ENCODE measurements around the gene VSTM5. TPM values are rescaled to one million over a fixed set of nuclear protein-coding genes. Genes with fewer than 3 reads are reported as not detected.
"Not testable (repeated sequence)": the region's sequence is repeated elsewhere in the genome, so short reads cannot be mapped to it uniquely, and the experiment has no call there.

The VSTM5 gene
- total RNA-seq, 1 donor from 2014 or later, result not detected

GRCh38 chr11:93871526-93871925, 21.1 kb upstream of the VSTM5 start:
- DNase-seq (ENCODE audit: low spot score in 2 of 2, unreplicated experiment in 2 of 2), result no peak
- no peaks in the 10 kb centered on the region for H3K4me1 Mint-ChIP-seq
- no peaks in the 10 kb centered on the region for H3K36me3 Mint-ChIP-seq
- no peak overlapping the region for H3K4me3 Mint-ChIP-seq
- H3K27ac Mint-ChIP-seq, result no peak overlapping the region
- peaks cover 1% of the 10 kb centered on the region for H3K27me3 Mint-ChIP-seq (ENCODE audit: low read depth)
- H3K9me3 Mint-ChIP-seq, result peaks cover 14% of the 10 kb centered on the region
- no peak for TF ChIP-seq CTCF (IDR thresholded peaks at IDR 0.05; ENCODE audit: unreplicated experiment)

GRCh38 chr11:93870616-93871015, 20.2 kb upstream of the VSTM5 start:
- Mint-ChIP-seq H3K36me3 (no peaks in the 10 kb centered on the region), H3K9me3 (peaks cover 14% of the 10 kb centered on the region), H3K27me3 (ENCODE audit: low read depth) (peaks cover 1% of the 10 kb centered on the region), H3K27ac (no peak overlapping the region), H3K4me1 (no peaks in the 10 kb centered on the region), H3K4me3 (no peak overlapping the region)
- DNase-seq (ENCODE audit: low spot score in 2 of 2, unreplicated experiment in 2 of 2), result no peak
- no peak for TF ChIP-seq CTCF (IDR thresholded peaks at IDR 0.05; ENCODE audit: unreplicated experiment)

GRCh38 chr11:93869830-93870229, 19.4 kb upstream of the VSTM5 start:
- Mint-ChIP-seq H3K9me3 (peaks cover 14% of the 10 kb centered on the region), H3K36me3 (no peaks in the 10 kb centered on the region), H3K4me1 (no peaks in the 10 kb centered on the region), H3K4me3 (no peak overlapping the region), H3K27me3 (ENCODE audit: low read depth) (peaks cover 1% of the 10 kb centered on the region), H3K27ac (no peak overlapping the region)
- no peak for DNase-seq (ENCODE audit: low spot score in 2 of 2, unreplicated experiment in 2 of 2)
- no peak for TF ChIP-seq CTCF (IDR thresholded peaks at IDR 0.05; ENCODE audit: unreplicated experiment)

- H3K4me3 Mint-ChIP-seq, result not testable (repeated sequence)
These were observed 18.0 kb upstream of the VSTM5 start for GRCh38 chr11:93868404-93868803.

GRCh38 chr11:93861808-93862207, 11.4 kb upstream of the VSTM5 start:
- Mint-ChIP-seq H3K9me3 (no peaks in the 10 kb centered on the region), H3K27me3 (ENCODE audit: low read depth) (no peaks in the 10 kb centered on the region), H3K4me3 (no peak overlapping the region), H3K36me3 (no peaks in the 10 kb centered on the region), H3K27ac (no peak overlapping the region), H3K4me1 (no peaks in the 10 kb centered on the region)
- TF ChIP-seq CTCF (IDR thresholded peaks at IDR 0.05; ENCODE audit: unreplicated experiment), result no peak
- DNase-seq (ENCODE audit: low spot score in 2 of 2, unreplicated experiment in 2 of 2), result no peak

More at GRCh38 chr11:93868404-93868803, 18.0 kb upstream of the VSTM5 start:
- H3K4me1 Mint-ChIP-seq; H3K27me3 Mint-ChIP-seq (ENCODE audit: low read depth); DNase-seq (ENCODE audit: low spot score in 2 of 2, unreplicated experiment in 2 of 2); H3K36me3 Mint-ChIP-seq; H3K27ac Mint-ChIP-seq: not testable (repeated sequence)
- H3K9me3 Mint-ChIP-seq, result peaks cover 14% of the 10 kb centered on the region

- no peak for TF ChIP-seq CTCF (IDR thresholded peaks at IDR 0.05; ENCODE audit: unreplicated experiment)
- no peaks in the 10 kb centered on the region for H3K4me1 Mint-ChIP-seq
- no peaks in the 10 kb centered on the region for H3K36me3 Mint-ChIP-seq
- peaks cover 10% of the 10 kb centered on the region for H3K9me3 Mint-ChIP-seq
- H3K27ac Mint-ChIP-seq, result no peak overlapping the region
- no peaks in the 10 kb centered on the region for H3K27me3 Mint-ChIP-seq (ENCODE audit: low read depth)
- DNase-seq (ENCODE audit: low spot score in 2 of 2, unreplicated experiment in 2 of 2), result no peak
- no peak overlapping the region for H3K4me3 Mint-ChIP-seq
These were observed 7.8 kb upstream of the VSTM5 start for GRCh38 chr11:93858121-93858775.
